Measurements from ENCODE around the gene ZFAND3. TPM values are rescaled to one million over a fixed set of nuclear protein-coding genes. Genes with fewer than 3 reads are reported as not detected.

The ZFAND3 gene
- polyA plus RNA-seq, 3 donors, result 11.5 to 21.1 (median 11.7) TPM

- no peaks in the 10 kb centered on the region for H3K9me3 ChIP-seq (replicated peaks in 1 of 2; ENCODE audit: control insufficient read depth in 1 of 2, insufficient read depth in 1 of 2, low read length in 2 of 2)
- H2AFZ ChIP-seq (ENCODE audit: insufficient read depth, low read depth, low read length, poor library complexity, severe bottlenecking), result no peak overlapping the region
- no peak overlapping the region for H3K4me2 ChIP-seq (replicated peaks; ENCODE audit: extremely low read depth, low read length, poor library complexity, severe bottlenecking)
- H3K9ac ChIP-seq (ENCODE audit: insufficient read depth, low read length, poor library complexity, severe bottlenecking), result no peak overlapping the region
- H3K36me3 ChIP-seq (replicated peaks in 1 of 2; ENCODE audit: control insufficient read depth in 1 of 2, insufficient read depth in 2 of 2, low read length in 2 of 2), result no peaks in the 10 kb centered on the region
- peaks cover 92% of the 10 kb centered on the region for H3K79me2 ChIP-seq (ENCODE audit: insufficient read depth, low read length)
- no peak overlapping the region for H3K4me3 Mint-ChIP-seq
- no peak for DNase-seq
- no peak overlapping the region for H3K27ac Mint-ChIP-seq
- no peak overlapping the region for H3K4me3 ChIP-seq (replicated peaks in 1 of 3; ENCODE audit: low read depth in 2 of 3, low read length in 3 of 3)
- H4K20me1 ChIP-seq (ENCODE audit: insufficient read depth, low read length), result peaks cover 99% of the 10 kb centered on the region
- intact Hi-C loops (cut with micrococcal nuclease), result no loop called here
- H3K4me1 Mint-ChIP-seq, result peaks cover 7% of the 10 kb centered on the region
- H3K27me3 Mint-ChIP-seq (ENCODE audit: low read depth in 3 of 3), result no peaks in the 10 kb centered on the region
- no peaks in the 10 kb centered on the region for H3K27me3 ChIP-seq (ENCODE audit: control insufficient read depth in 2 of 2, insufficient read depth in 2 of 2, low read length in 2 of 2)
- no peak for TF ChIP-seq CTCF (IDR thresholded peaks at IDR 0.05)
- H3K27ac ChIP-seq (ENCODE audit: low read depth in 1 of 2, low read length in 2 of 2), result no peak overlapping the region
- H3K4me1 ChIP-seq (ENCODE audit: control insufficient read depth in 1 of 2, insufficient read depth in 2 of 2, low read length in 2 of 2), result no peaks in the 10 kb centered on the region
- WGBS (ENCODE audit: insufficient coverage), result 100% methylated on average over 1 of the region's 3 CpGs
- H3K9me3 Mint-ChIP-seq, result no peaks in the 10 kb centered on the region
- H3K36me3 Mint-ChIP-seq, result no peaks in the 10 kb centered on the region
These were observed 85.1 kb downstream of the ZFAND3 start for GRCh38 chr6:37904590-37904989.

GRCh38 chr6:37906121-37906520, 86.6 kb downstream of the ZFAND3 start:
- Histone ChIP-seq H3K4me1 (ENCODE audit: control insufficient read depth in 1 of 2, insufficient read depth in 2 of 2, low read length in 2 of 2) (no peaks in the 10 kb centered on the region), H3K27ac (ENCODE audit: low read depth in 1 of 2, low read length in 2 of 2) (no peak overlapping the region), H3K79me2 (ENCODE audit: insufficient read depth, low read length) (peaks cover 92% of the 10 kb centered on the region), H2AFZ (ENCODE audit: insufficient read depth, low read depth, low read length, poor library complexity, severe bottlenecking) (no peak overlapping the region), H3K4me2 (replicated peaks; ENCODE audit: extremely low read depth, low read length, poor library complexity, severe bottlenecking) (no peak overlapping the region), H3K9me3 (replicated peaks in 1 of 2; ENCODE audit: control insufficient read depth in 1 of 2, insufficient read depth in 1 of 2, low read length in 2 of 2) (no peaks in the 10 kb centered on the region), H3K9ac (ENCODE audit: insufficient read depth, low read length, poor library complexity, severe bottlenecking) (no peak overlapping the region), H4K20me1 (ENCODE audit: insufficient read depth, low read length) (peaks cover 99% of the 10 kb centered on the region), H3K36me3 (replicated peaks in 1 of 2; ENCODE audit: control insufficient read depth in 1 of 2, insufficient read depth in 2 of 2, low read length in 2 of 2) (no peaks in the 10 kb centered on the region), H3K27me3 (ENCODE audit: control insufficient read depth in 2 of 2, insufficient read depth in 2 of 2, low read length in 2 of 2) (no peaks in the 10 kb centered on the region), H3K4me3 (replicated peaks in 1 of 3; ENCODE audit: low read depth in 2 of 3, low read length in 3 of 3) (no peak overlapping the region)
- peaks cover 7% of the 10 kb centered on the region for H3K4me1 Mint-ChIP-seq
- no peak for TF ChIP-seq CTCF (IDR thresholded peaks at IDR 0.05)
- H3K4me3 Mint-ChIP-seq, result no peak overlapping the region
- H3K36me3 Mint-ChIP-seq, result peaks cover 3% of the 10 kb centered on the region in 2 donors
- no peaks in the 10 kb centered on the region for H3K27me3 Mint-ChIP-seq (ENCODE audit: low read depth in 3 of 3)
- intact Hi-C loops (cut with micrococcal nuclease), result no loop called here
- H3K27ac Mint-ChIP-seq, result no peak overlapping the region
- no peaks in the 10 kb centered on the region for H3K9me3 Mint-ChIP-seq
- no peak for DNase-seq
- no CpG with 5 or more reads among the region's 4 CpGs for WGBS (ENCODE audit: insufficient coverage)

All from CD14-positive monocyte (primary cell).